IMR-90 (cell line): ENCODE results near the gene MCRIP2. TPM values are rescaled to one million over a fixed set of nuclear protein-coding genes. Genes with fewer than 3 reads are reported as not detected.

ENCODE experiments used
- ATAC-seq: fragments of 200-7000 bp; cut with Tn5 transposase; 2 replicates; pipeline ENCODE4 v1.9.1; 2020; ENCODE audit warnings: low read depth, mild to moderate bottlenecking, moderate library complexity
- BruUV-seq: library from RNA; stranded (reverse); fragments of 400-500 nt; replicated peaks from 2 replicates; lab custom pipeline; 2021; lab: Mats Ljungman, UMichigan
- CTCF ChIA-PET: fragments of 300-600 bp; formaldehyde crosslinking; extraction: SDS; loops from one replicate; lab custom pipeline; 2021; ENCODE audit warnings: antibody characterized with exemption; lab: Yijun Ruan, JAX
- POLR2A ChIA-PET: fragments of 300-600 bp; sonication (Branson Sonifier 250); formaldehyde crosslinking; loops from one replicate; lab custom pipeline; 2022; ENCODE audit warnings: antibody characterized with exemption; ENCODE audit not compliant: unreplicated experiment; lab: Charles Lee
- DNase-seq: peaks from one replicate; pipeline ENCODE4 v3.0.0; 2013
- H2AFZ ChIP-seq: replicated peaks from 2 replicates; pipeline ENCODE3; 2013; ENCODE audit warnings: low read length, mild to moderate bottlenecking; ENCODE audit not compliant: poor library complexity
- H2AK5ac ChIP-seq: 2 replicates; pipeline ENCODE4 v1.6.1; 2013; ENCODE audit warnings: low read depth, low read length, inconsistent platforms
- H2AK9ac ChIP-seq: replicated peaks from 2 replicates; pipeline ENCODE3; 2013; ENCODE audit warnings: mild to moderate bottlenecking, low read depth, low read length, moderate library complexity; ENCODE audit not compliant: poor library complexity
- H2BK120ac ChIP-seq: 2 replicates; pipeline ENCODE4 v1.6.1; 2013; ENCODE audit warnings: low read depth, low read length, inconsistent platforms
- H2BK15ac ChIP-seq: 3 replicates; pipeline ENCODE4 v1.6.1; 2013; ENCODE audit warnings: low read depth, low read length, inconsistent platforms
- H2BK20ac ChIP-seq: 2 replicates; pipeline ENCODE4 v1.6.1; 2013; ENCODE audit warnings: low read depth, mild to moderate bottlenecking, inconsistent platforms, low read length, moderate library complexity
- H2BK5ac ChIP-seq: 2 replicates; pipeline ENCODE4 v1.6.1; 2013; ENCODE audit warnings: mild to moderate bottlenecking, low read depth, low read length, inconsistent platforms; ENCODE audit not compliant: poor library complexity, severe bottlenecking
- H3K14ac ChIP-seq: replicated peaks from 2 replicates; pipeline ENCODE4 v1.6.1; 2013; ENCODE audit warnings: low read depth, low read length, inconsistent platforms
- H3K18ac ChIP-seq: 2 replicates; pipeline ENCODE4 v1.6.1; 2013; ENCODE audit warnings: low read depth, low read length, control low read depth
- H3K23ac ChIP-seq: 2 replicates; pipeline ENCODE4 v1.6.1; 2013; ENCODE audit warnings: low read depth, low read length, inconsistent platforms
- H3K27ac ChIP-seq: 2 replicates; pipeline ENCODE4 v1.5.1; 2013; ENCODE audit warnings: mild to moderate bottlenecking, control low read depth, low read length; ENCODE audit not compliant: insufficient read depth
- H3K27me3 ChIP-seq: 2 replicates; pipeline ENCODE4 v1.6.1; 2013; ENCODE audit warnings: low read length; ENCODE audit not compliant: control insufficient read depth, insufficient read depth
- H3K36me3 ChIP-seq: 2 replicates; pipeline ENCODE4 v1.6.1; 2013; ENCODE audit warnings: low read length, mixed read lengths; ENCODE audit not compliant: control insufficient read depth, insufficient read depth
- H3K4ac ChIP-seq: 2 replicates; pipeline ENCODE4 v1.6.1; 2013; ENCODE audit warnings: low read depth, low read length, inconsistent platforms
- H3K4me1 ChIP-seq: 2 replicates; pipeline ENCODE4 v1.6.1; 2013; ENCODE audit warnings: low read length, mixed read lengths; ENCODE audit not compliant: control insufficient read depth, insufficient read depth
- H3K4me2 ChIP-seq: 2 replicates; pipeline ENCODE4 v1.6.1; 2013; ENCODE audit warnings: low read depth, mild to moderate bottlenecking, control low read depth, low read length, moderate library complexity
- H3K4me3 ChIP-seq: 2 replicates; pipeline ENCODE4 v1.5.1; 2013; ENCODE audit warnings: low read depth, mild to moderate bottlenecking, control low read depth, low read length, moderate library complexity; ENCODE audit not compliant: insufficient read depth
- H3K56ac ChIP-seq: 2 replicates; pipeline ENCODE4 v1.6.1; 2013; ENCODE audit warnings: low read length, inconsistent platforms; ENCODE audit not compliant: insufficient read depth; ENCODE audit errors: extremely low read depth
- H3K79me1 ChIP-seq, 2 experiments: 2 replicates each; pipeline ENCODE4 v1.6.1; 2013; ENCODE audit warnings: low read length in 2 of 2, inconsistent platforms in 1 of 2, low read depth in 1 of 2
- H3K9ac ChIP-seq: 2 replicates; pipeline ENCODE4 v1.6.1; 2013; ENCODE audit warnings: low read depth, low read length, control low read depth
- H3K9me1 ChIP-seq: 2 replicates; pipeline ENCODE4 v1.6.1; 2013; ENCODE audit warnings: low read length, inconsistent platforms; ENCODE audit not compliant: insufficient read depth
- H3K9me3 ChIP-seq: 2 replicates; pipeline ENCODE4 v1.6.1; 2013; ENCODE audit warnings: low read length; ENCODE audit not compliant: control insufficient read depth, insufficient read depth
- H4K20me1 ChIP-seq: 2 replicates; pipeline ENCODE4 v1.6.1; 2013; ENCODE audit warnings: low read length, inconsistent platforms; ENCODE audit not compliant: insufficient read depth
- H4K5ac ChIP-seq: 2 replicates; pipeline ENCODE4 v1.6.1; 2013; ENCODE audit warnings: mild to moderate bottlenecking, low read depth, low read length, control low read depth
- H4K8ac ChIP-seq, 2 experiments: 2 replicates each; pipeline ENCODE4 v1.6.1; 2013; ENCODE audit warnings: low read depth in 2 of 2, low read length in 2 of 2, control low read depth in 1 of 2, inconsistent platforms in 1 of 2
- H4K91ac ChIP-seq: 2 replicates; pipeline ENCODE4 v1.6.1; 2013; ENCODE audit warnings: low read depth, low read length, inconsistent platforms; ENCODE audit not compliant: insufficient read depth
- MAFK ChIP-seq: IDR thresholded peaks from 2 replicates; pipeline ENCODE4 v1.6.1; 2012; ENCODE audit warnings: low read depth, low read length, improper control_type of control experiment
- RFX5 ChIP-seq: IDR thresholded peaks from 2 replicates; pipeline ENCODE4 v1.8.0; 2012; ENCODE audit warnings: low read depth, mild to moderate bottlenecking, low read length, moderate library complexity
- WGBS, 2 experiments: methylation state at CpG; one replicate each; pipeline versions ENCODE4 v1.1.5 to v1.1.7; 2013; ENCODE audit warnings: missing lambda C conversion rate in 2 of 2; ENCODE audit not compliant: insufficient read length in 1 of 2; ENCODE audit errors: extremely low coverage in 2 of 2; 5-methylcytosine and 5-hydroxymethylcytosine counted together
- dilution Hi-C: fragments of 300-500 bp; cut with HindIII; formaldehyde crosslinking; loops from one replicate; pipeline ENCODE4 v1.14.3; 2018; ENCODE audit warnings: low sequenced_read_pairs; ENCODE audit not compliant: unreplicated experiment
- in situ Hi-C: fragments of 300-500 bp; cut with MboI; formaldehyde crosslinking; loops from 3 replicates; pipeline ENCODE4 v1.14.3; 2019; ENCODE audit warnings: low sequenced_read_pairs, inconsistent platforms, mixed read lengths
- intact Hi-C: fragments of 100-400 bp; cut with micrococcal nuclease; formaldehyde crosslinking; loops from 2 replicates; pipeline ENCODE4 v1.10.0; 2022
- polyA plus RNA-seq, 3 experiments: library from polyadenylated mRNA; depleted of rRNA; stranded (reverse); fragments of >200 nt; gene quantifications; 2 replicates each; pipeline ENCODE4 v1.2.3, GENCODE V29; 2012; ENCODE audit warnings: low replicate concordance in 1 of 3
- total RNA-seq: library from RNA; depleted of rRNA; stranded (reverse); fragments of >200 nt; gene quantifications from 2 replicates; pipeline ENCODE4 v1.2.3, GENCODE V29; 2012

Gene MCRIP2
- total and polyA plus RNA-seq, 2 of the 4 experiments (the other 2 are of a cell fraction): 6.3 to 19.6 TPM

DNA sequence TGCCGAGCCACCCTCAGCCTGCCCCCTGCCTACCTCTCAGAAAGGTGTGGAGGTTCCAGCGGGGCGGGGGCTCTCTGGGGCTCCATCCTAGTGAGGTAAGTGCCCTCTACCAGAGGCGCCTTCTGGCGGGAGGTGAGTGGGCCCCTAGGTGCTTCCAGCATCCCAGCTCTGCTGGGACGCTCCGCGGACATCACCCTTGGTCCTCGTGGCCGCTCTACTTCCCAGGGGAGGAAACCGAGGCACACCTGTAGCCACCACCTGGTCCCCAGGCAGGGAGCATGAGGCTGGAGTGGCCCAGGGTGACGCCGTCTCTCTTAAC, 1.4 kb downstream of the MCRIP2 start:
- Histone ChIP-seq H4K8ac (no peak overlapping the region; a peak in 1 of 4 replicates), H2BK20ac (no peak overlapping the region), H3K14ac (no peak overlapping the region), H3K56ac (no peak overlapping the region), H3K9me3 (no peaks in the 10 kb centered on the region), H3K4me3 (peak overlapping the region; percentile 100; the same call in 1 of the 2 replicates), H4K5ac (no peak overlapping the region; the same call in 1 of the 2 replicates), H4K91ac (no peak overlapping the region; the same call in 1 of the 2 replicates), H3K23ac (no peak overlapping the region), H2BK120ac (no peak overlapping the region), H3K27ac (no peak overlapping the region), H3K79me1 (peaks cover 4 to 43% of the 10 kb centered on the region in 2 experiments; a peak in 3 of 4 replicates), H3K9me1 (peaks cover 8% of the 10 kb centered on the region; the same call in 1 of the 2 replicates), H3K4me2 (no peak overlapping the region; the same call in 1 of the 2 replicates), H4K20me1 (no peaks in the 10 kb centered on the region; the same call in 1 of the 2 replicates), H2BK15ac (no peak overlapping the region), H2AK9ac (peak overlapping the region; percentile 91), H2AK5ac (peak overlapping the region; percentile 39; the same call in 1 of the 2 replicates), H2AFZ (no peak overlapping the region), H3K36me3 (no peaks in the 10 kb centered on the region), H3K4me1 (peaks cover 11% of the 10 kb centered on the region), H3K4ac (no peak overlapping the region), H3K27me3 (no peaks in the 10 kb centered on the region), H2BK5ac (no peak overlapping the region), H3K18ac (no peak overlapping the region), H3K9ac (no peak overlapping the region)
- POLR2A ChIA-PET: no interaction called here
- no peak for TF ChIP-seq MAFK
- no peak for TF ChIP-seq RFX5
- DNase-seq (no peak), ATAC-seq (no peak)
- BruUV-seq: no TSS peak
- CTCF ChIA-PET: no interaction called here
- intact Hi-C loops (no loop called here), dilution Hi-C loops (no loop called here), in situ Hi-C loops (loop anchor here (10.0 kb wide), 1 partner anchor 248 kb away; the partner anchor contains the start of gene NME4)
- WGBS, 2 experiments: 100% methylated on average over 4 of the region's 13 CpGs; no CpG with 5 or more reads in 1 of the 2 experiments
